HG03565 (cell line): Measurements from ENCODE around the gene SLC31A2.

Experiments
- ATAC-seq: cut with Tn5 transposase; IDR thresholded peaks from one replicate; pipeline ENCODE4 v1.9.1; 2021; ENCODE audit warnings: mild to moderate bottlenecking, moderate library complexity; ENCODE audit not compliant: unreplicated experiment

The SLC31A2 gene

GRCh38 chr9:113184539-113184938 lies 33.7 kb downstream of the SLC31A2 start:
- no peak for ATAC-seq

- no peak for ATAC-seq
These were observed 34.5 kb downstream of the SLC31A2 start for GRCh38 chr9:113185271-113185670.

- no peak for ATAC-seq
These were observed 35.4 kb downstream of the SLC31A2 start for GRCh38 chr9:113186137-113186755.

GRCh38 chr9:113187929-113188595 lies 37.3 kb downstream of the SLC31A2 start:
- ATAC-seq, result no peak

GRCh38 chr9:113192455-113192854 lies 41.6 kb downstream of the SLC31A2 start:
- ATAC-seq, result no peak

DNA sequence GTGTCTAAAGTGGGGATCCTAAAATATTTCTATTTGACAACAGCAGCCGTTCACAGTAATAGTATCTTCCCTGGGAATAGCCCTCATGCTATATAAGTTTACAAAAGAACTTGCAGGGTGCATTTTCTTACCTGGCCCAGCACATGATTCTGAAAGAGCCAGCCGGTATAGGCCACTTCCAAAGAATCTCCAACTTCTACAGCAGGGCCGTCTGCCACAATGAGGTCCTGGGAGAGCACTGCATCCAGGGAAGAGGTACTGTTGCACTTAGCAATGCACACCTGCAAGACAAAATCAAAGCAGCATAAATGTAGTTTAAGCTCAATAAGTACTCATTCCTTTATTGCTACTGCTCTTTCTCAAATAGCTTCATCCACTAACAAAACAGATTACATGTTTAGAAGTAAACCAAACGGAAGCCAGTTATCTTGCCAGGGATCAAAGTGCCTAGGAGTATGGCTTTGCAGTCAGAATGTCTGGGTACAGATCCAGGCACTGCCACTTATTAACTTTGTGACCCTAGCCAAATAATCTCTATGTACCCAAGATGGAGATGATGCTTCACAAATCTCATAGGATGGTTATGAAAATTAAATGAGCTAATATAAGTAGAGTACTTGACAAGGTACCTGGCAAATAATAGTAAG lies 49.0 kb downstream of the SLC31A2 start:
- ATAC-seq, result no peak

- ATAC-seq, result no peak
These were observed 54.6 kb downstream of the SLC31A2 start for GRCh38 chr9:113205432-113205831.

DNA sequence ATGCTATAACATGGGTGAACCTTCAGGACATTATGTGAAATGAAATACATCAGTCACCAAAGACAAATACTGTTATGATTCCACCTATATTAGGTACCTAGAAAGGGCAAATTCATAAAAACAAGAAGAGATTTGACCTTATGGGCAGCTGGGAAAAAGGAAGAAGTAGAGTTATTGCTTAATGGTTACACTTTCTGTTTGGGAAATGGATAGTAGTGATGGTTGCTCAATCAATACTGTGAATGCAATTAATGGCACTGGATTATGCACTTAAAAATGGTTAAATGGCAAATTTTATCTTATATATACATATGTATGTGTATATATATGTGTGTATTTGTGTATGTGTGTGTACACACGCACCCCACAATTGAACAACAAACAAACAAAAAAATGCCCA lies 55.1 kb downstream of the SLC31A2 start:
- ATAC-seq, result no peak

- ATAC-seq, result no peak
These were observed 60.0 kb downstream of the SLC31A2 start for GRCh38 chr9:113210815-113211214.
